Pancreas (tissue), 10 donors: ENCODE measurements around the gene HIPK2. TPM values are rescaled to one million over a fixed set of nuclear protein-coding genes. Genes with fewer than 3 reads are reported as not detected.
A peak's percentile ranks its signal among the peaks of the same experiment; 100 is the strongest.

Experiments
- ATAC-seq, 4 donors: fragments of 200-7000 bp; cut with Tn5 transposase; one replicate each; pipeline versions ENCODE4 v1.8.0 to v1.9.1; 2020; ENCODE audit warnings: mild to moderate bottlenecking in 4 of 4, moderate library complexity in 4 of 4
- DNase-seq, 6 donors: peaks; one replicate each; pipeline ENCODE4 v3.0.0-alpha.2; 2020
- FAIRE-seq: peaks from 2 replicates; lab custom pipeline; 2012; peaks lifted over from hg19 to GRCh38; lab: Jason Lieb, UNC
- H3K27ac ChIP-seq, 4 donors: fragments of 200-600 bp; sonication (generic); 1 replicate in 3 of 4; 2 replicates in 1 of 4; pipeline versions ENCODE4 v1.5.0 to v1.8.0; 2020
- H3K27me3 ChIP-seq, 4 donors: fragments of 200-600 bp; one replicate each; pipeline ENCODE4 v1.8.0; 2021
- H3K36me3 ChIP-seq, 3 donors: fragments of 200-600 bp; sonication (generic) in 1 of 3; one replicate each; pipeline versions ENCODE4 v1.5.0 to v1.8.0; 2020 to 2021
- H3K4me1 ChIP-seq, 3 donors: fragments of 200-600 bp; one replicate each; pipeline ENCODE4 v1.8.0; 2021
- H3K4me3 ChIP-seq, 4 donors: fragments of 200-600 bp; sonication (generic) in 2 of 4; one replicate each; pipeline versions ENCODE4 v1.5.0 to v1.8.0; 2020 to 2021
- H3K9me3 ChIP-seq, 4 donors: fragments of 200-600 bp; one replicate each; pipeline ENCODE4 v1.8.0; 2021
- CTCF ChIP-seq, 4 donors: fragments of 200-600 bp; sonication (generic) in 3 of 4; IDR thresholded peaks; one replicate each; pipeline versions ENCODE4 v1.5.0 to v1.8.0; 2021; ENCODE audit warnings: antibody characterized with exemption in 4 of 4
- WGBS, 2 donors: extraction: QIAGEN DNeasy Blood & Tissue Kit; methylation state at CpG; one replicate each; pipeline ENCODE4 v1.1.7; 2013; 5-methylcytosine and 5-hydroxymethylcytosine counted together
- intact Hi-C, 3 donors: fragments of 100-400 bp; cut with DNase I; formaldehyde crosslinking; loops; one replicate each; pipeline versions ENCODE4 v1.11.1 to v1.14.2; 2022
- polyA plus RNA-seq, 2 donors: library from polyadenylated mRNA; stranded (reverse); fragments of 200-250 nt; gene quantifications; one replicate each; pipeline ENCODE4 v1.2.3, GENCODE V29; 2013
- total RNA-seq, 6 donors: library from RNA; stranded (reverse); fragmentation: NEBNext Ultra II Directional in 4 of 6; extraction: Animal tissue kit (Norgen Biotek cat#: 25700) in 4 of 6; gene quantifications; one replicate each; pipeline versions ENCODE4 v1.2.1 to v1.2.4, GENCODE V29; 2021 to 2023
- donor health status: healthy with polysubstance abuse.
- donor health status: DM: no; HTN: no; CAD: no; lungs with moderate emphysema.
- donor health status: DM: no; HTN: no; CAD: no.
- donor health status: control.
- donor health status: control.
- donor health status: Bipolar disorder and iron deficiency.
- donor health status: DM: yes; HTN: yes; CAD: no.
- donor health status: DM: no; HTN: no; CAD: no.
- donor health status: DM: no; HTN: no; CAD: no.
- donor health status: DM: yes; HTN: yes; CAD: no.

The HIPK2 gene
- total and polyA plus RNA-seq, 8 donors = 6.7 to 49.0 (median 24.7) TPM

GRCh38 chr7:139722604-139723003, 55.2 kb downstream of the HIPK2 start:
- no peak for ATAC-seq
- H3K9me3 ChIP-seq = no peaks in the 10 kb centered on the region
- TF ChIP-seq CTCF (IDR thresholded peaks at IDR 0.05) = no peak
- 87 to 92% methylated on average over 4 of the region's 4 CpGs for WGBS, 2 donors
- H3K4me3 ChIP-seq = no peak overlapping the region
- H3K27ac ChIP-seq = no peak overlapping the region
- intact Hi-C loops = no loop called here
- H3K27me3 ChIP-seq = no peaks in the 10 kb centered on the region
- H3K4me1 ChIP-seq = peaks cover 4 to 48% (median 7%) of the 10 kb centered on the region in 3 donors
- H3K36me3 ChIP-seq = no peaks in the 10 kb centered on the region
- no peak for FAIRE-seq
- DNase-seq = no peak

GRCh38 chr7:139721821-139722220, 56.0 kb downstream of the HIPK2 start:
- H3K4me1 ChIP-seq = peaks cover 4 to 41% (median 7%) of the 10 kb centered on the region in 3 donors
- FAIRE-seq = no peak
- H3K27me3 ChIP-seq = no peaks in the 10 kb centered on the region
- intact Hi-C loops = no loop called here
- no peak for ATAC-seq
- no peak for TF ChIP-seq CTCF (IDR thresholded peaks at IDR 0.05)
- no peak overlapping the region for H3K4me3 ChIP-seq
- H3K9me3 ChIP-seq = no peaks in the 10 kb centered on the region
- WGBS, 2 donors = 63 to 66% methylated on average over 2 of the region's 2 CpGs
- DNase-seq = no peak
- H3K36me3 ChIP-seq = no peaks in the 10 kb centered on the region
- H3K27ac ChIP-seq = peak overlapping the region in 1 of 4 donors; percentile 44

GRCh38 chr7:139721417-139721816, 56.4 kb downstream of the HIPK2 start:
- no peak overlapping the region for H3K4me3 ChIP-seq
- intact Hi-C loops = no loop called here
- peaks cover 0 to 2% (median 0%) of the 10 kb centered on the region in 3 donors for H3K36me3 ChIP-seq
- H3K27ac ChIP-seq = peak overlapping the region in 1 of 4 donors; percentile 44
- H3K27me3 ChIP-seq = no peaks in the 10 kb centered on the region
- no peaks in the 10 kb centered on the region for H3K9me3 ChIP-seq
- no peak for FAIRE-seq
- ATAC-seq = peak in 3 of 4 donors; percentile 22 to 45 (median 23)
- no peak for TF ChIP-seq CTCF (IDR thresholded peaks at IDR 0.05)
- WGBS, 2 donors = 52 to 61% methylated on average over 4 of the region's 4 CpGs
- H3K4me1 ChIP-seq = peaks cover 4 to 37% (median 7%) of the 10 kb centered on the region in 3 donors
- no peak for DNase-seq

GRCh38 chr7:139720705-139721231, 57.0 kb downstream of the HIPK2 start:
- DNase-seq (no peak), ATAC-seq (peak in 3 of 4 donors; percentile 42 to 68 (median 48)), FAIRE-seq (no peak)
- H3K4me1 ChIP-seq = peaks cover 4 to 35% (median 7%) of the 10 kb centered on the region in 3 donors
- TF ChIP-seq CTCF (IDR thresholded peaks at IDR 0.05) = no peak
- WGBS, 2 donors = 75 to 77% methylated on average over 12 of the region's 12 CpGs
- no peaks in the 10 kb centered on the region for H3K27me3 ChIP-seq
- intact Hi-C loops = no loop called here
- peak overlapping the region in 1 of 4 donors; percentile 44 for H3K27ac ChIP-seq
- no peaks in the 10 kb centered on the region for H3K9me3 ChIP-seq
- H3K4me3 ChIP-seq = no peak overlapping the region
- H3K36me3 ChIP-seq = peaks cover 0 to 8% (median 0%) of the 10 kb centered on the region in 3 donors

GRCh38 chr7:139720186-139720585, 57.6 kb downstream of the HIPK2 start:
- 92 to 95% methylated on average over 6 of the region's 6 CpGs for WGBS, 2 donors
- intact Hi-C loops = no loop called here
- H3K9me3 ChIP-seq = no peaks in the 10 kb centered on the region
- H3K4me3 ChIP-seq = no peak overlapping the region
- no peak for TF ChIP-seq CTCF (IDR thresholded peaks at IDR 0.05)
- H3K27ac ChIP-seq = no peak overlapping the region
- ATAC-seq = no peak
- FAIRE-seq = no peak
- no peaks in the 10 kb centered on the region for H3K27me3 ChIP-seq
- DNase-seq = no peak
- peaks cover 4 to 35% (median 7%) of the 10 kb centered on the region in 3 donors for H3K4me1 ChIP-seq
- peaks cover 0 to 14% (median 3%) of the 10 kb centered on the region in 3 donors for H3K36me3 ChIP-seq
